GM13976 (cell line): Measurements from ENCODE around the gene VPS26C.

Experiments used
- DNase-seq: peaks from one replicate; pipeline ENCODE4 v3.0.0; 2012; ENCODE audit warnings: low spot score
- CTCF ChIP-seq: IDR thresholded peaks from 2 replicates; pipeline ENCODE4 v1.5.1; 2012; ENCODE audit warnings: borderline replicate concordance, mild to moderate bottlenecking; ENCODE audit not compliant: insufficient read depth; ENCODE audit errors: extremely low read depth, missing control alignments, control extremely low read depth
- in situ Hi-C: fragments of 300-500 bp; cut with MboI; formaldehyde crosslinking; loops from one replicate; pipeline ENCODE4 v1.12.0; 2022; ENCODE audit warnings: low sequenced_read_pairs, mixed read lengths, inconsistent platforms; ENCODE audit not compliant: unreplicated experiment

The VPS26C gene

GRCh38 chr21:37206496-37206895, 60.6 kb downstream of the VPS26C start:
- no peak for DNase-seq
- in situ Hi-C loops = no loop called here
- no peak for TF ChIP-seq CTCF

GRCh38 chr21:37204580-37204979, 62.6 kb downstream of the VPS26C start:
- in situ Hi-C loops = no loop called here
- TF ChIP-seq CTCF = no peak
- DNase-seq = no peak

GRCh38 chr21:37202221-37203110, 64.7 kb downstream of the VPS26C start:
- DNase-seq = no peak
- in situ Hi-C loops = no loop called here
- TF ChIP-seq CTCF = no peak

- TF ChIP-seq CTCF = no peak
- DNase-seq = no peak
- in situ Hi-C loops = no loop called here
Observed at GRCh38 chr21:37200641-37201480, 66.3 kb downstream of the VPS26C start.

- in situ Hi-C loops = no loop called here
- TF ChIP-seq CTCF = no peak
- DNase-seq = no peak
Observed at GRCh38 chr21:37199057-37199924, 67.8 kb downstream of the VPS26C start.

- DNase-seq = no peak
- in situ Hi-C loops = no loop called here
- no peak for TF ChIP-seq CTCF
Observed at GRCh38 chr21:37197746-37198145, 69.4 kb downstream of the VPS26C start.
